Heart left ventricle (tissue), 16 donors: ENCODE measurements around the gene SPIRE1. TPM values are rescaled to one million over a fixed set of nuclear protein-coding genes. Genes with fewer than 3 reads are reported as not detected.

Experiments used
- ATAC-seq, 4 donors: fragments of 200-7000 bp; cut with Tn5 transposase; one replicate each; pipeline ENCODE4 v1.9.1; 2020 to 2022; ENCODE audit warnings: moderate library complexity in 4 of 4, mild to moderate bottlenecking in 3 of 4, moderate number of reproducible peaks in 1 of 4
- DNase-seq, 5 donors: peaks; one replicate each; pipeline ENCODE4 v3.0.0-alpha.2; 2020
- H3K27ac ChIP-seq, 12 donors: fragments of 200-600 bp; sonication (generic) in 4 of 12; one replicate each; pipeline versions ENCODE4 v1.5.0 to v1.8.0; 2016 to 2022; ENCODE audit warnings: mild to moderate bottlenecking in 2 of 12
- H3K27me3 ChIP-seq, 9 donors: fragments of 200-600 bp; sonication (generic) in 2 of 9; one replicate each; pipeline versions ENCODE4 v1.5.1 to v1.8.0; 2016 to 2022; ENCODE audit warnings: mild to moderate bottlenecking in 3 of 9
- H3K36me3 ChIP-seq, 9 donors: fragments of 200-600 bp; sonication (generic) in 2 of 9; one replicate each; pipeline versions ENCODE4 v1.5.0 to v1.8.0; 2018 to 2022; ENCODE audit warnings: mild to moderate bottlenecking in 2 of 9
- H3K4me1 ChIP-seq, 12 donors: fragments of 200-600 bp; sonication (generic) in 4 of 12; one replicate each; pipeline versions ENCODE4 v1.5.0 to v1.8.0; 2016 to 2022; ENCODE audit warnings: mild to moderate bottlenecking in 3 of 12
- H3K4me3 ChIP-seq, 12 donors: fragments of 200-600 bp; sonication (generic) in 4 of 12; one replicate each; pipeline versions ENCODE4 v1.5.0 to v1.8.0; 2017 to 2022; ENCODE audit warnings: mild to moderate bottlenecking in 9 of 12, moderate library complexity in 4 of 12
- H3K9me3 ChIP-seq, 12 donors: fragments of 200-600 bp; sonication (generic) in 4 of 12; one replicate each; pipeline versions ENCODE4 v1.5.0 to v1.8.0; 2016 to 2022; ENCODE audit warnings: mild to moderate bottlenecking in 1 of 12
- CTCF ChIP-seq, 12 donors: fragments of 200-600 bp; sonication (generic) in 4 of 12; IDR thresholded peaks; one replicate each; pipeline versions ENCODE4 v1.5.0 to v1.8.0; 2018 to 2022; ENCODE audit warnings: antibody characterized with exemption in 12 of 12, mild to moderate bottlenecking in 5 of 12
- POLR2A ChIP-seq, 2 donors: fragments of 450-650 bp; IDR thresholded peaks; one replicate each; pipeline ENCODE4 v1.6.1; 2017; ENCODE audit warnings: antibody characterized with exemption in 2 of 2, mild to moderate bottlenecking in 2 of 2, moderate library complexity in 2 of 2
- WGBS, 4 donors: extraction: QIAGEN DNeasy Blood & Tissue Kit in 2 of 4; methylation state at CpG; one replicate each; pipeline versions ENCODE4 v1.1.5 to v1.1.7; 2013 to 2018; 5-methylcytosine and 5-hydroxymethylcytosine counted together
- intact Hi-C, 10 donors: fragments of 100-400 bp; cut with DNase I; formaldehyde crosslinking; loops; one replicate each; pipeline versions ENCODE4 v1.11.1 to v1.14.2; 2022
- polyA plus RNA-seq, 2 donors: library from polyadenylated mRNA; stranded (reverse); fragments of 200-250 nt; gene quantifications; one replicate each; pipeline ENCODE4 v1.2.3, GENCODE V29; 2013
- total RNA-seq, 9 donors: library from RNA; depleted of rRNA in 2 of 9; stranded (reverse); fragments of >200 nt in 2 of 9; fragmentation: NEBNext Ultra II Directional in 3 of 9; extraction: Animal tissue kit (Norgen Biotek cat#: 25700) in 3 of 9; gene quantifications; one replicate each; pipeline versions ENCODE4 v1.1.0 to v1.2.4, GENCODE V29; 2016 to 2023
- donor health status: ischemic (EF 13 %, LVEDD 7.1; RV severe dilation, severe dysfunction).
- donor health status: healthy with polysubstance abuse.
- donor health status: DM: no; HTN: yes; CAD: no.
- donor health status: DM: no; HTN: no; CAD: no.
- donor health status: ischemic (EF 25% LVEDD 6.9; RV normal size, moderate dysfunction).
- donor health status: ischemic (EF 25% LVEDD 5.7; RV mildly dilated, moderate dysfunction).
- donor health status: healthy.
- donor health status: DM: yes; HTN: yes; CAD: no.
- donor health status: ischemic (EF 35%, LVEDD 5.7; RV mildly dilated, moderate dysfunction).
- donor health status: nonischemic (EF 11% LVEDD 7.7; RV severe dilation, severe dysfunction).
- donor health status: DM: yes; HTN: yes; CAD: no.
- donor health status: PGD.
- donor health status: ischemic (EF 29% LVEDD 5.4; RV normal size, mild dysfunction).
- donor health status: nonischemic (EF 23%, LVEDD 6.1; RV moderate dilation, normal function).

Gene SPIRE1
- total and polyA plus RNA-seq, 11 donors = 8.3 to 67.6 (median 47.8) TPM

GRCh38 chr18:12474876-12475275, 183.0 kb downstream of the SPIRE1 start:
- intact Hi-C loops = loop anchor here in 1 of 10 donors (10.0 kb wide), 1 partner anchor 180 kb away; the partner anchor contains the start of gene SPIRE1
- 89 to 95% (median 91%) methylated on average over 4 of the region's 4 CpGs for WGBS, 4 donors
- Histone ChIP-seq H3K4me1 (peaks cover 0 to 13% (median 0%) of the 10 kb centered on the region in 12 donors), H3K4me3 (no peak overlapping the region), H3K36me3 (peaks cover 0 to 54% (median 17%) of the 10 kb centered on the region in 9 donors), H3K27ac (no peak overlapping the region), H3K27me3 (no peaks in the 10 kb centered on the region), H3K9me3 (no peaks in the 10 kb centered on the region)
- TF ChIP-seq POLR2A (IDR thresholded peaks at IDR 0.05) = no peak
- TF ChIP-seq CTCF (IDR thresholded peaks at IDR 0.05) = no peak
- no peak for ATAC-seq
- DNase-seq = no peak

- peaks cover 0 to 47% (median 13%) of the 10 kb centered on the region in 9 donors for H3K36me3 ChIP-seq
- no peaks in the 10 kb centered on the region for H3K9me3 ChIP-seq
- ATAC-seq (no peak), DNase-seq (no peak)
- TF ChIP-seq POLR2A (IDR thresholded peaks at IDR 0.05) (no peak), CTCF (IDR thresholded peaks at IDR 0.05) (no peak)
- H3K4me3 ChIP-seq = no peak overlapping the region
- no peak overlapping the region for H3K27ac ChIP-seq
- peaks cover 0 to 13% (median 0%) of the 10 kb centered on the region in 12 donors for H3K4me1 ChIP-seq
- intact Hi-C loops = loop anchor here in 1 of 10 donors (10.0 kb wide), 1 partner anchor 181 kb away; the partner anchor contains the start of gene SPIRE1
- no peaks in the 10 kb centered on the region for H3K27me3 ChIP-seq
Observed at GRCh38 chr18:12474146-12474545, 183.8 kb downstream of the SPIRE1 start.

- DNase-seq = no peak
- H3K9me3 ChIP-seq = no peaks in the 10 kb centered on the region
- peak in 1 of 4 donors; percentile 76 for ATAC-seq
- no peak overlapping the region for H3K27ac ChIP-seq
- peaks cover 0 to 21% (median 0%) of the 10 kb centered on the region in 9 donors for H3K36me3 ChIP-seq
- TF ChIP-seq POLR2A (IDR thresholded peaks at IDR 0.05) = no peak
- no peak for TF ChIP-seq CTCF (IDR thresholded peaks at IDR 0.05)
- 45 to 58% (median 55%) methylated on average over 7 of the region's 7 CpGs for whole genome bisulfite sequencing, 4 donors
- no peak overlapping the region for H3K4me3 ChIP-seq
- intact Hi-C loops = loop anchor here in 1 of 10 donors (10.0 kb wide), 1 partner anchor 184 kb away; the partner anchor contains the start of gene SPIRE1
- no peaks in the 10 kb centered on the region for H3K27me3 ChIP-seq
- peaks cover 0 to 13% (median 0%) of the 10 kb centered on the region in 12 donors for H3K4me1 ChIP-seq
Observed at GRCh38 chr18:12470382-12471075, 187.4 kb downstream of the SPIRE1 start.

- intact Hi-C loops = no loop called here
- DNase-seq (no peak), ATAC-seq (no peak)
- 93 to 98% (median 96%) methylated on average over 4 of the region's 4 CpGs for WGBS, 4 donors
- Histone ChIP-seq H3K27me3 (no peaks in the 10 kb centered on the region), H3K4me3 (no peak overlapping the region), H3K36me3 (peaks cover 0 to 27% (median 6%) of the 10 kb centered on the region in 9 donors), H3K9me3 (no peaks in the 10 kb centered on the region), H3K27ac (no peak overlapping the region), H3K4me1 (peaks cover 0 to 13% (median 0%) of the 10 kb centered on the region in 12 donors)
- TF ChIP-seq CTCF (IDR thresholded peaks at IDR 0.05) (no peak), POLR2A (IDR thresholded peaks at IDR 0.05) (no peak)
Observed at GRCh38 chr18:12468445-12468844, 189.5 kb downstream of the SPIRE1 start.
